Naive B cell (primary cell): Measurements from ENCODE around the gene TPD52L1. TPM values are rescaled to one million over a fixed set of nuclear protein-coding genes. Genes with fewer than 3 reads are reported as not detected.
A peak's percentile ranks its signal among the peaks of the same experiment; 100 is the strongest.

Source experiments
- ATAC-seq, 2 donors: fragments of 150-1000 bp; cut with Tn5 transposase; 2 replicates each; pipeline ENCODE4 v1.10.0; 2021; ENCODE audit warnings: low read depth in 2 of 2, mild to moderate bottlenecking in 2 of 2, moderate library complexity in 2 of 2
- DNase-seq: peaks from one replicate; pipeline ENCODE4 v3.0.0; 2022
- H3K27ac Mint-ChIP-seq, 6 donors: one replicate each; pipeline ENCODE4 v1.8.0; 2020 to 2022; ENCODE audit warnings: mild to moderate bottlenecking in 6 of 6, mixed read lengths in 6 of 6, moderate library complexity in 5 of 6, inconsistent platforms in 2 of 6
- H3K27me3 Mint-ChIP-seq, 3 donors: one replicate each; pipeline ENCODE4 v1.8.0; 2021 to 2022; ENCODE audit warnings: mixed read lengths in 3 of 3, mild to moderate bottlenecking in 1 of 3
- H3K36me3 Mint-ChIP-seq, 2 donors: one replicate each; pipeline ENCODE4 v1.8.0; 2020 to 2022; ENCODE audit warnings: mixed read lengths in 2 of 2, inconsistent platforms in 1 of 2, mild to moderate bottlenecking in 1 of 2
- H3K4me1 Mint-ChIP-seq, 3 donors: one replicate each; pipeline ENCODE4 v1.8.0; 2020 to 2022; ENCODE audit warnings: mixed read lengths in 3 of 3, inconsistent platforms in 1 of 3, mild to moderate bottlenecking in 1 of 3, moderate library complexity in 1 of 3
- H3K4me3 Mint-ChIP-seq, 8 donors: one replicate each; pipeline ENCODE4 v1.8.0; 2020 to 2022; ENCODE audit warnings: mild to moderate bottlenecking in 8 of 8, mixed read lengths in 8 of 8, moderate library complexity in 8 of 8, inconsistent platforms in 2 of 8
- H3K9me3 Mint-ChIP-seq, 7 donors: one replicate each; pipeline ENCODE4 v1.8.0; 2020 to 2022; ENCODE audit warnings: mixed read lengths in 7 of 7, mild to moderate bottlenecking in 5 of 7, inconsistent platforms in 2 of 7, moderate library complexity in 1 of 7
- polyA plus RNA-seq, 6 donors: library from polyadenylated mRNA; unstranded; fragments of 300-500 nt; fragmentation: Illumina TruSeq; gene quantifications; one replicate each; pipeline ENCODE4 v1.2.3, GENCODE V29; 2021; ENCODE audit warnings: low read depth in 6 of 6

TPD52L1 gene
- polyA plus RNA-seq, 6 donors from 2014 or later, result 3.7 TPM; not detected in 5

GRCh38 chr6:125211352-125211751, 57.8 kb downstream of the TPD52L1 start:
- no peaks in the 10 kb centered on the region for H3K4me1 Mint-ChIP-seq
- H3K4me3 Mint-ChIP-seq, result no peak overlapping the region
- H3K36me3 Mint-ChIP-seq, result no peaks in the 10 kb centered on the region
- no peak for DNase-seq
- peaks cover 4 to 11% (median 8%) of the 10 kb centered on the region in 3 donors for H3K27me3 Mint-ChIP-seq
- no peaks in the 10 kb centered on the region for H3K9me3 Mint-ChIP-seq
- no peak overlapping the region for H3K27ac Mint-ChIP-seq
- ATAC-seq, result no peak

GRCh38 chr6:125212377-125212776, 58.8 kb downstream of the TPD52L1 start:
- ATAC-seq, result no peak
- Mint-ChIP-seq H3K36me3 (no peaks in the 10 kb centered on the region), H3K9me3 (no peaks in the 10 kb centered on the region), H3K4me1 (no peaks in the 10 kb centered on the region), H3K27ac (no peak overlapping the region), H3K4me3 (no peak overlapping the region), H3K27me3 (peaks cover 4 to 11% (median 8%) of the 10 kb centered on the region in 3 donors)
- no peak for DNase-seq

GRCh38 chr6:125213939-125214338, 60.4 kb downstream of the TPD52L1 start:
- Mint-ChIP-seq H3K27me3 (peaks cover 2 to 15% (median 4%) of the 10 kb centered on the region in 3 donors), H3K4me1 (no peaks in the 10 kb centered on the region), H3K9me3 (no peaks in the 10 kb centered on the region), H3K27ac (peak overlapping the region in 1 of 6 donors; percentile 23), H3K4me3 (no peak overlapping the region), H3K36me3 (no peaks in the 10 kb centered on the region)
- DNase-seq, result no peak
- ATAC-seq, result no peak

- H3K27ac Mint-ChIP-seq, result no peak overlapping the region
- H3K4me1 Mint-ChIP-seq, result no peaks in the 10 kb centered on the region
- ATAC-seq (no peak), DNase-seq (no peak)
- no peak overlapping the region for H3K4me3 Mint-ChIP-seq
- no peaks in the 10 kb centered on the region for H3K36me3 Mint-ChIP-seq
- peaks cover 0 to 15% (median 0%) of the 10 kb centered on the region in 3 donors for H3K27me3 Mint-ChIP-seq
- H3K9me3 Mint-ChIP-seq, result no peaks in the 10 kb centered on the region
Measured at GRCh38 chr6:125215252-125215819, 61.8 kb downstream of the TPD52L1 start.

- Mint-ChIP-seq H3K27me3 (peaks cover 0 to 15% (median 0%) of the 10 kb centered on the region in 3 donors), H3K27ac (no peak overlapping the region), H3K36me3 (no peaks in the 10 kb centered on the region), H3K4me1 (no peaks in the 10 kb centered on the region), H3K9me3 (no peaks in the 10 kb centered on the region), H3K4me3 (no peak overlapping the region)
- no peak for ATAC-seq
- DNase-seq, result no peak
Measured at GRCh38 chr6:125216015-125216414, 62.4 kb downstream of the TPD52L1 start.

- Mint-ChIP-seq H3K27me3 (peaks cover 0 to 15% (median 0%) of the 10 kb centered on the region in 3 donors), H3K27ac (no peak overlapping the region), H3K4me3 (no peak overlapping the region), H3K4me1 (no peaks in the 10 kb centered on the region), H3K36me3 (no peaks in the 10 kb centered on the region), H3K9me3 (no peaks in the 10 kb centered on the region)
- DNase-seq (no peak), ATAC-seq (no peak)
Measured at GRCh38 chr6:125217369-125217768, 63.8 kb downstream of the TPD52L1 start.

- Mint-ChIP-seq H3K36me3 (no peaks in the 10 kb centered on the region), H3K9me3 (no peaks in the 10 kb centered on the region), H3K27me3 (peaks cover 0 to 15% (median 0%) of the 10 kb centered on the region in 3 donors), H3K4me1 (no peaks in the 10 kb centered on the region), H3K27ac (no peak overlapping the region), H3K4me3 (no peak overlapping the region)
- DNase-seq (no peak), ATAC-seq (no peak)
Measured at GRCh38 chr6:125217992-125218391, 64.4 kb downstream of the TPD52L1 start.

- Mint-ChIP-seq H3K4me1 (no peaks in the 10 kb centered on the region), H3K9me3 (no peaks in the 10 kb centered on the region), H3K27ac (peak overlapping the region in 1 of 6 donors; percentile 82), H3K4me3 (no peak overlapping the region), H3K27me3 (peaks cover 0 to 11% (median 0%) of the 10 kb centered on the region in 3 donors), H3K36me3 (no peaks in the 10 kb centered on the region)
- no peak for DNase-seq
- no peak for ATAC-seq
Measured at GRCh38 chr6:125219361-125219895, 65.9 kb downstream of the TPD52L1 start.

- Mint-ChIP-seq H3K9me3 (no peaks in the 10 kb centered on the region), H3K4me3 (no peak overlapping the region), H3K27ac (peak overlapping the region in 1 of 6 donors; percentile 40), H3K27me3 (peaks cover 0 to 5% (median 0%) of the 10 kb centered on the region in 3 donors), H3K4me1 (no peaks in the 10 kb centered on the region), H3K36me3 (no peaks in the 10 kb centered on the region)
- DNase-seq, result no peak
- no peak for ATAC-seq
Measured at GRCh38 chr6:125220712-125221111, 67.1 kb downstream of the TPD52L1 start.

- Mint-ChIP-seq H3K36me3 (no peaks in the 10 kb centered on the region), H3K9me3 (no peaks in the 10 kb centered on the region), H3K4me3 (no peak overlapping the region), H3K27me3 (peaks cover 0 to 7% (median 5%) of the 10 kb centered on the region in 3 donors), H3K27ac (no peak overlapping the region), H3K4me1 (no peaks in the 10 kb centered on the region)
- no peak for DNase-seq
- no peak for ATAC-seq
Measured at GRCh38 chr6:125222531-125223455, 69.2 kb downstream of the TPD52L1 start.

- DNase-seq (no peak), ATAC-seq (no peak)
- no peaks in the 10 kb centered on the region for H3K9me3 Mint-ChIP-seq
- H3K4me3 Mint-ChIP-seq, result no peak overlapping the region
- peaks cover 0 to 7% (median 0%) of the 10 kb centered on the region in 3 donors for H3K27me3 Mint-ChIP-seq
- no peaks in the 10 kb centered on the region for H3K4me1 Mint-ChIP-seq
- no peak overlapping the region for H3K27ac Mint-ChIP-seq
- no peaks in the 10 kb centered on the region for H3K36me3 Mint-ChIP-seq
Measured at GRCh38 chr6:125224231-125224861, 70.8 kb downstream of the TPD52L1 start.

GRCh38 chr6:125227244-125227643, 73.7 kb downstream of the TPD52L1 start:
- ATAC-seq (no peak), DNase-seq (no peak)
- peaks cover 0 to 7% (median 0%) of the 10 kb centered on the region in 3 donors for H3K27me3 Mint-ChIP-seq
- no peaks in the 10 kb centered on the region for H3K36me3 Mint-ChIP-seq
- no peaks in the 10 kb centered on the region for H3K4me1 Mint-ChIP-seq
- H3K9me3 Mint-ChIP-seq, result no peaks in the 10 kb centered on the region
- no peak overlapping the region for H3K27ac Mint-ChIP-seq
- H3K4me3 Mint-ChIP-seq, result no peak overlapping the region

- DNase-seq, result no peak
- H3K4me3 Mint-ChIP-seq, result no peak overlapping the region
- no peak overlapping the region for H3K27ac Mint-ChIP-seq
- H3K27me3 Mint-ChIP-seq, result peaks cover 0 to 7% (median 0%) of the 10 kb centered on the region in 3 donors
- no peaks in the 10 kb centered on the region for H3K4me1 Mint-ChIP-seq
- no peaks in the 10 kb centered on the region for H3K9me3 Mint-ChIP-seq
- ATAC-seq, result no peak
- H3K36me3 Mint-ChIP-seq, result no peaks in the 10 kb centered on the region
Measured at GRCh38 chr6:125228981-125229479, 75.5 kb downstream of the TPD52L1 start.
